ENCODE data around the gene SIX2. TPM values are rescaled to one million over a fixed set of nuclear protein-coding genes. Genes with fewer than 3 reads are reported as not detected.
A peak's percentile ranks its signal among the peaks of the same experiment; 100 is the strongest.

The SIX2 gene
- total and polyA plus RNA-seq, 10 of the 15 experiments (the other 5 are each of a cell fraction or from before 2014, with no cell fraction given), result not detected

DNA sequence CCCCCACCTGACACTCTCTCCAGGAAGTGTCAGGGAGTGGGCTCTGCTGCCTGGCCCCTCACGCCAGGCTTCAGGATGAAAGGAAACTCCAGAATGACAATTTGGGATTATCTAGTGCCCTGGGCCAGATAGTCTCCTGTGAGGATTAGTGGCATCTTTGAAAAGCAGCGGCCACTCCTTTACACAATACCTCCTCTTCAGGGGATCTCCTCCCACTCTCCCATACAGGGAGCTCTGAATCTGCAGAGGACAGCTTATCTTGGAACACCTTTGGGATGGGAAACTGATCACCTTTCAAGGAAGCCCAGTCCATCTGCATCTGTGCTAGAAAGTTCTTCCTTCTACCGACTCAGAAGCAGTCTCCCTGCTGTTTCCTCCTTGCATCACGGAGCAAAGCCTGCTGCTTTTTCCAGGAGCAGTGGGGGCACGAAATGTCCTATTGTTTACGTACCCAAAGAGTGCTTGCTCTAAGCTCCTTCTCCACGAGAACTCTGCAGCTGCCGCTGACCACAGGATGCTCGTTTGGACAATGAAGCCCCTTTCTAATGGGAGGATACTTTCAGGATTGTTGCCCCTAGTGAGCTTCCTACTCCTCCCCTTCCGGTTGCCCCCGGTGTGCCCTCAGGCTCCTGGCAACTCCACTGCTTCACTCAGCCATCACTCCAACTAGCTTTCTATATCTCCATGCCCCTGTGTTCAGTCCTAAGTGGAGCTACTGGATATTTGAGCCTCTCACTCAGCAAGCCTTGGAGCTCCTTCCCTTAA is 36.3 kb downstream of the SIX2 start:
- in situ Hi-C loops (cut with MboI) (no loop called here), intact Hi-C loops (cut with micrococcal nuclease; ENCODE audit: unreplicated experiment) (no loop called here)
- TF ChIP-seq, protein P1, sequence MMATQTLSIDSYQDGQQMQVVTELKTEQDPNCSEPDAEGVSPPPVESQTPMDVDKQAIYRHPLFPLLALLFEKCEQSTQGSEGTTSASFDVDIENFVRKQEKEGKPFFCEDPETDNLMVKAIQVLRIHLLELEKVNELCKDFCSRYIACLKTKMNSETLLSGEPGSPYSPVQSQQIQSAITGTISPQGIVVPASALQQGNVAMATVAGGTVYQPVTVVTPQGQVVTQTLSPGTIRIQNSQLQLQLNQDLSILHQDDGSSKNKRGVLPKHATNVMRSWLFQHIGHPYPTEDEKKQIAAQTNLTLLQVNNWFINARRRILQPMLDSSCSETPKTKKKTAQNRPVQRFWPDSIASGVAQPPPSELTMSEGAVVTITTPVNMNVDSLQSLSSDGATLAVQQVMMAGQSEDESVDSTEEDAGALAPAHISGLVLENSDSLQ (IDR thresholded peaks at IDR 0.05), result peak; percentile 46; the same call in 1 of the 2 replicates
- TF ChIP-seq ZBED1 (IDR thresholded peaks at IDR 0.05; ENCODE audit: borderline replicate concordance) (no peak), BACH1 (IDR thresholded peaks at IDR 0.05; ENCODE audit: borderline replicate concordance) (no peak)
- no peaks in the 10 kb centered on the region for H3K4me1 ChIP-seq (ENCODE audit: control insufficient read depth, insufficient read depth, low read length)
- no TSS peak for BruUV-seq (replicated peaks)
- FAIRE-seq, result peak; percentile 23
- H2AFZ ChIP-seq (ENCODE audit: control insufficient read depth, low read depth, low read length), result peak overlapping the region; percentile 70
- no peaks in the 10 kb centered on the region for H3K36me3 ChIP-seq (ENCODE audit: control insufficient read depth in 2 of 2, insufficient read depth in 2 of 2, low read length in 1 of 2)
- ChIA-PET POLR2A (no interaction called here), CTCF (interaction anchor here (0.5 to 4.5 kb wide), 16 partner anchors 10 to 1683 kb away, joined by 3 to 37 read pairs (median 6); no protein-coding TSS in a partner anchor), SMC1A (ENCODE audit: uncharacterized antibody, unreplicated experiment) (interaction anchor here (1.0 to 4.0 kb wide), 5 partner anchors 16 to 521 kb away, joined by 3 to 25 read pairs (median 8); no protein-coding TSS in a partner anchor), RAD21 (ENCODE audit: unreplicated experiment) (interaction anchor here (0.6 to 1.8 kb wide), 11 partner anchors 8 to 929 kb away, joined by 3 to 13 read pairs (median 3); no protein-coding TSS in a partner anchor)
- peak overlapping the region; percentile 53; the same call in 1 of the 2 replicates for H3K4me2 ChIP-seq (ENCODE audit: control insufficient read depth, insufficient read depth)
- H3K79me2 ChIP-seq (ENCODE audit: control insufficient read depth, insufficient read depth, low read length), result no peaks in the 10 kb centered on the region
- peak; percentile 58 for ATAC-seq
- no peaks in the 10 kb centered on the region for H4K20me1 ChIP-seq (ENCODE audit: control insufficient read depth, insufficient read depth)
- H3K9ac ChIP-seq (ENCODE audit: control insufficient read depth, insufficient read depth, low read length), result no peak overlapping the region
- no peaks in the 10 kb centered on the region for H3K27me3 ChIP-seq (replicated peaks in 1 of 2; ENCODE audit: control insufficient read depth in 2 of 2, insufficient read depth in 2 of 2, low read length in 1 of 2)
- H3K27ac ChIP-seq (ENCODE audit: control insufficient read depth, insufficient read depth), result no peak overlapping the region
- H3K9me3 ChIP-seq (replicated peaks; ENCODE audit: control insufficient read depth, insufficient read depth, low read length), result no peaks in the 10 kb centered on the region
- no peak for DNase-seq (ENCODE audit: low read depth, low spot score)
- WGBS (ENCODE audit: insufficient coverage, insufficient replicate concordance, low lambda C conversion rate, missing lambda C conversion rate), result 26% methylated on average over 11 of the region's 11 CpGs
- H3K4me3 ChIP-seq, result 0 out of 2 replicates have a peak overlapping the region, but pooled peaks have one; percentile 30

DNA sequence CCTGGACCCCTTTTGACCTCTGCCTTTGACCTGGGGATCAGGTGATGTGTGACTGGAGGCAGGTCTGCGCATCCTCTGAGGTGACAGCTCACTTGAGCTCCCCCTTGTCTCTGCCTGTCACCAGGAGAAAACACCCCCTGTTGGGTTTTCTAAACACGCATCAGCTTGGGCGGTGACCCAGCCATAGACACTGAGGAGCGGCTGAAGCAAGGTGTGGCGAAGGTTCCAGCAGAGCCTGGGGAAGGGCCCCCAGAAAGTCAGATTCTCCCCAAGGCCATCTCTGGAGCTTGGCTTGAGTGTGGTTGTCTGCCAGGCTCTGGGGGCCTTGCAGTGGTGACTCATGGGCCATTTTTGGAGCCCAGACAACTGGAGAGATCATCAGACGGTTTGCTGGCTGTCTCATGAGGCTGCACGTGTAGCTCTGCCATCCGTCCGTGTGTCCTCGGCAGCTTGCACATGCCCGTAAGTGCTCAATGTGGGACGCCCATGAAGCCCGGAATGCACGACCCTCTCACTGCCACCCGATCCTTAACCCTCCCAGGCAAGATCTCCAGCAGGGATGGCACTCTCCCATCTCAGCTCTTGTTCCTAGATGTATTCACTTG is 38.3 kb downstream of the SIX2 start:
- no peak overlapping the region for H3K4me2 ChIP-seq (ENCODE audit: control insufficient read depth, insufficient read depth)
- in situ Hi-C loops (cut with MboI) (no loop called here), intact Hi-C loops (cut with micrococcal nuclease; ENCODE audit: unreplicated experiment) (no loop called here)
- FAIRE-seq, result no peak
- ChIA-PET CTCF (interaction anchor here (0.7 to 3.5 kb wide), 6 partner anchors 13 to 506 kb away, joined by 3 to 32 read pairs (median 6); no protein-coding TSS in a partner anchor), POLR2A (no interaction called here), RAD21 (ENCODE audit: unreplicated experiment) (no interaction called here), SMC1A (ENCODE audit: uncharacterized antibody, unreplicated experiment) (interaction anchor here (1.3 to 4.0 kb wide), 2 partner anchors 14 to 501 kb away, joined by 3 to 25 read pairs; no protein-coding TSS in a partner anchor)
- H3K4me1 ChIP-seq (ENCODE audit: control insufficient read depth, insufficient read depth, low read length), result no peaks in the 10 kb centered on the region
- H3K36me3 ChIP-seq (ENCODE audit: control insufficient read depth in 2 of 2, insufficient read depth in 2 of 2, low read length in 1 of 2), result no peaks in the 10 kb centered on the region
- no peak for DNase-seq (ENCODE audit: low read depth, low spot score)
- H3K9ac ChIP-seq (ENCODE audit: control insufficient read depth, insufficient read depth, low read length), result no peak overlapping the region
- H2AFZ ChIP-seq (ENCODE audit: control insufficient read depth, low read depth, low read length), result no peak overlapping the region
- no peaks in the 10 kb centered on the region for H4K20me1 ChIP-seq (ENCODE audit: control insufficient read depth, insufficient read depth)
- BruUV-seq (replicated peaks), result no TSS peak
- H3K79me2 ChIP-seq (ENCODE audit: control insufficient read depth, insufficient read depth, low read length), result no peaks in the 10 kb centered on the region
- no peak overlapping the region for H3K4me3 ChIP-seq
- no peak overlapping the region for H3K27ac ChIP-seq (ENCODE audit: control insufficient read depth, insufficient read depth)
- no peaks in the 10 kb centered on the region for H3K27me3 ChIP-seq (replicated peaks in 1 of 2; ENCODE audit: control insufficient read depth in 2 of 2, insufficient read depth in 2 of 2, low read length in 1 of 2)
- no peaks in the 10 kb centered on the region for H3K9me3 ChIP-seq (replicated peaks; ENCODE audit: control insufficient read depth, insufficient read depth, low read length)
- 57% methylated on average over 15 of the region's 15 CpGs for WGBS (ENCODE audit: insufficient coverage, insufficient replicate concordance, low lambda C conversion rate, missing lambda C conversion rate)
- no peak for ATAC-seq
- TF ChIP-seq, protein P2, sequence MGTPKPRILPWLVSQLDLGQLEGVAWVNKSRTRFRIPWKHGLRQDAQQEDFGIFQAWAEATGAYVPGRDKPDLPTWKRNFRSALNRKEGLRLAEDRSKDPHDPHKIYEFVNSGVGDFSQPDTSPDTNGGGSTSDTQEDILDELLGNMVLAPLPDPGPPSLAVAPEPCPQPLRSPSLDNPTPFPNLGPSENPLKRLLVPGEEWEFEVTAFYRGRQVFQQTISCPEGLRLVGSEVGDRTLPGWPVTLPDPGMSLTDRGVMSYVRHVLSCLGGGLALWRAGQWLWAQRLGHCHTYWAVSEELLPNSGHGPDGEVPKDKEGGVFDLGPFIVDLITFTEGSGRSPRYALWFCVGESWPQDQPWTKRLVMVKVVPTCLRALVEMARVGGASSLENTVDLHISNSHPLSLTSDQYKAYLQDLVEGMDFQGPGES (IDR thresholded peaks at IDR 0.05), result no peak
- no peak for TF ChIP-seq POU2F2 (IDR thresholded peaks at IDR 0.05; ENCODE audit: borderline replicate concordance, low read depth, low read length)
- no peak for TF ChIP-seq ZNF207 (IDR thresholded peaks at IDR 0.05; ENCODE audit: borderline replicate concordance)
- no peak for TF ChIP-seq GABPA (IDR thresholded peaks at IDR 0.05; ENCODE audit: low read depth)
- no peak for TF ChIP-seq POLR2AphosphoS2 (IDR thresholded peaks at IDR 0.05; ENCODE audit: low read depth, low read length)
- TF ChIP-seq CREB1 (IDR thresholded peaks at IDR 0.05; ENCODE audit: low read depth), result no peak
- TF ChIP-seq SMC3 (IDR thresholded peaks at IDR 0.05; ENCODE audit: borderline replicate concordance, low read length), result no peak
- TF ChIP-seq NR2C2 (IDR thresholded peaks at IDR 0.05; ENCODE audit: borderline replicate concordance, control insufficient read depth, insufficient read length, low read depth), result no peak
- no peak for TF ChIP-seq LARP7 (IDR thresholded peaks at IDR 0.05)
- no peak for TF ChIP-seq CEBPB (IDR thresholded peaks at IDR 0.05; ENCODE audit: borderline replicate concordance in 1 of 2, low read depth in 2 of 2, low read length in 2 of 2)
- TF ChIP-seq FOXM1 (IDR thresholded peaks at IDR 0.05; ENCODE audit: low read depth, low read length), result no peak
- TF ChIP-seq YBX1 (IDR thresholded peaks at IDR 0.05), result no peak
